Ovary (tissue), 9 donors: ENCODE data around the gene IL17RA. TPM values are rescaled to one million over a fixed set of nuclear protein-coding genes. Genes with fewer than 3 reads are reported as not detected.

Source experiments
- DNase-seq, 5 donors: peaks; one replicate each; pipeline ENCODE4 v3.0.0-alpha.2; 2019 to 2020
- H3K27ac ChIP-seq, 2 donors: fragments of 200-600 bp; one replicate each; pipeline versions ENCODE4 v1.5.1 to v1.8.0; 2019 to 2022
- H3K27me3 ChIP-seq: fragments of 200-600 bp; one replicate; pipeline ENCODE4 v1.8.0; 2022
- H3K36me3 ChIP-seq: fragments of 200-600 bp; sonication (generic); one replicate; pipeline ENCODE4 v1.5.1; 2019
- H3K4me1 ChIP-seq: one replicate; pipeline ENCODE4 v1.8.1; 2013; ENCODE audit warnings: mild to moderate bottlenecking, moderate library complexity; ENCODE audit not compliant: insufficient read depth
- H3K4me3 ChIP-seq: fragments of 200-600 bp; sonication (generic); one replicate; pipeline ENCODE4 v1.5.1; 2017
- H3K9me3 ChIP-seq, 2 donors: fragments of 200-600 bp in 1 of 2; sonication (generic) in 1 of 2; one replicate each; pipeline versions ENCODE4 v1.5.1 to v1.8.1; 2013 to 2019; ENCODE audit warnings: mild to moderate bottlenecking in 1 of 2, moderate library complexity in 1 of 2
- EP300 ChIP-seq: sonication (generic); formaldehyde crosslinking; IDR thresholded peaks from one replicate; pipeline ENCODE4 v1.6.1; 2017; ENCODE audit warnings: antibody characterized with exemption
- POLR2A ChIP-seq: fragments of 450-650 bp; IDR thresholded peaks from one replicate; pipeline ENCODE4 v1.6.1; 2017; ENCODE audit warnings: antibody characterized with exemption, mild to moderate bottlenecking, moderate library complexity
- WGBS, 3 donors: extraction: QIAGEN DNeasy Blood & Tissue Kit in 1 of 3; methylation state at CpG; one replicate each; pipeline versions ENCODE4 v1.1.5 to v1.1.7; 2013 to 2017; 5-methylcytosine and 5-hydroxymethylcytosine counted together
- intact Hi-C, 4 donors: fragments of 100-400 bp; cut with DNase I; formaldehyde crosslinking; loops; one replicate each; pipeline versions ENCODE4 v1.11.0 to v1.15.1; 2022 to 2023
- polyA plus RNA-seq, 2 donors: library from polyadenylated mRNA; stranded (reverse); fragments of 200-250 nt in 1 of 2; fragments of 350-450 nt in 1 of 2; fragmentation: Illumina TruSeq in 1 of 2; extraction: RNeasy Lipid Tissue Mini Kit (QIAGEN cat#74804) in 1 of 2; gene quantifications; one replicate each; pipeline ENCODE4 v1.2.3, GENCODE V29; 2013 to 2014
- total RNA-seq, 7 donors: library from RNA; depleted of rRNA in 2 of 7; stranded (reverse); fragments of >200 nt in 2 of 7; fragmentation: NEBNext Ultra II Directional in 3 of 7; extraction: Animal tissue kit (Norgen Biotek cat#: 25700) in 3 of 7; gene quantifications; one replicate each; pipeline versions ENCODE4 v1.1.0 to v1.2.4, GENCODE V29; 2016 to 2023
- TF ChIP-seq, protein P1 (sequence below), 3 donors: fragments of 450-650 bp in 2 of 3; fragments of 200-600 bp in 1 of 3; IDR thresholded peaks; one replicate each; pipeline versions ENCODE4 v1.5.1 to v1.8.0; 2016 to 2022; ENCODE audit warnings: antibody characterized with exemption in 3 of 3, mild to moderate bottlenecking in 1 of 3
- donor health status: DM: no; HTN: no; CAD: no; lungs with moderate emphysema.
- donor health status: DM: no; HTN: no; CAD: no.
- donor health status: Bipolar disorder and iron deficiency.
- donor health status: DM: yes; HTN: yes; CAD: no.
- donor health status: DM: no; HTN: no; CAD: no.
- donor health status: DM: yes; HTN: yes; CAD: no.

The IL17RA gene
- total and polyA plus RNA-seq, 9 donors = 6.4 to 18.1 (median 13.1) TPM

GRCh38 chr22:17113600-17113999 lies 28.8 kb downstream of the IL17RA start:
- no peaks in the 10 kb centered on the region for H3K36me3 ChIP-seq
- H3K4me3 ChIP-seq = no peak overlapping the region
- H3K27ac ChIP-seq = no peak overlapping the region
- intact Hi-C loops = no loop called here
- TF ChIP-seq, protein P1, sequence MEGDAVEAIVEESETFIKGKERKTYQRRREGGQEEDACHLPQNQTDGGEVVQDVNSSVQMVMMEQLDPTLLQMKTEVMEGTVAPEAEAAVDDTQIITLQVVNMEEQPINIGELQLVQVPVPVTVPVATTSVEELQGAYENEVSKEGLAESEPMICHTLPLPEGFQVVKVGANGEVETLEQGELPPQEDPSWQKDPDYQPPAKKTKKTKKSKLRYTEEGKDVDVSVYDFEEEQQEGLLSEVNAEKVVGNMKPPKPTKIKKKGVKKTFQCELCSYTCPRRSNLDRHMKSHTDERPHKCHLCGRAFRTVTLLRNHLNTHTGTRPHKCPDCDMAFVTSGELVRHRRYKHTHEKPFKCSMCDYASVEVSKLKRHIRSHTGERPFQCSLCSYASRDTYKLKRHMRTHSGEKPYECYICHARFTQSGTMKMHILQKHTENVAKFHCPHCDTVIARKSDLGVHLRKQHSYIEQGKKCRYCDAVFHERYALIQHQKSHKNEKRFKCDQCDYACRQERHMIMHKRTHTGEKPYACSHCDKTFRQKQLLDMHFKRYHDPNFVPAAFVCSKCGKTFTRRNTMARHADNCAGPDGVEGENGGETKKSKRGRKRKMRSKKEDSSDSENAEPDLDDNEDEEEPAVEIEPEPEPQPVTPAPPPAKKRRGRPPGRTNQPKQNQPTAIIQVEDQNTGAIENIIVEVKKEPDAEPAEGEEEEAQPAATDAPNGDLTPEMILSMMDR (IDR thresholded peaks at IDR 0.05) = no peak
- TF ChIP-seq POLR2A = no peak
- no peak for TF ChIP-seq EP300
- no peaks in the 10 kb centered on the region for H3K9me3 ChIP-seq
- 67 to 81% (median 74%) methylated on average over 8 of the region's 8 CpGs for WGBS, 3 donors
- no peak for DNase-seq
- no peaks in the 10 kb centered on the region for H3K27me3 ChIP-seq
- no peaks in the 10 kb centered on the region for H3K4me1 ChIP-seq

DNA sequence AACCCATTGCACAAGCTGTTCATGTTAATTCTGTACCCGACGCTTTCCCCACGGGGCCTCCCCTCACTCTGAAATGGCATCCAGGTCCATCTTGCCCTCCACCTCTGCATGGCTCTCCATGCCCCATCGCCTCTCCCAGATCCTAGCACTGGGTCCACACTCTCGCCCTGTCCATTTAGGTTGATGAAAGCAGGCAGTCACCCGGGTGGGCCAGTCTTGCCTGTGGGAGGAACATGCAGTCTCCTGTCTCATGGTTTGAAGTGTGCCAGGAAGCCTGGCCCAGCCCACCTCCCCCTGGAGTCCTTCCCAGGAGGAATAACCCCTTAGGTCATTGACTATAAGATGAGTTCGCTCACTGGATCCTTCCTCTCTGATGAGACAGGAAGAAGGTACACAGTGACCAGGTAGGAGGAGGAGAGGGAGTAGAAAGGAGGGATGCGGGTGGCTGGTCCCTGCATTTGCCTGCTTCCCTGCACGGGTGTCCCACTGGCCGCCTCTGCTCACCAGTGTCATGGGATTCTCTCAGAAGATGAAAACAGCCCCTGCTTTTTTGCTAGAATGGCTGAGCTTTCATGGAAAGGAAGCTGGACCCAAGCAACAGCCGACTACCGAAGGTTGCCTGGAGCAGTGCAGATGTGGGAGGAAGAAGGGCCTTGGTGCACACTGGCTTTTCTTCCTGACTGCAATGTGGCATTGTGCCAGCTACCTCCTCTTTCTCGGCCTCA lies 29.5 kb downstream of the IL17RA start:
- Histone ChIP-seq H3K27ac (no peak overlapping the region), H3K27me3 (no peaks in the 10 kb centered on the region), H3K36me3 (no peaks in the 10 kb centered on the region), H3K4me1 (no peaks in the 10 kb centered on the region), H3K9me3 (no peaks in the 10 kb centered on the region), H3K4me3 (no peak overlapping the region)
- WGBS, 3 donors = 49 to 60% (median 60%) methylated on average over 13 of the region's 13 CpGs
- TF ChIP-seq POLR2A (no peak), EP300 (no peak)
- TF ChIP-seq, protein P1 (IDR thresholded peaks at IDR 0.05) = no peak
- intact Hi-C loops = no loop called here
- no peak for DNase-seq

GRCh38 chr22:17114898-17115235 lies 30.1 kb downstream of the IL17RA start:
- Histone ChIP-seq H3K9me3 (no peaks in the 10 kb centered on the region), H3K4me1 (no peaks in the 10 kb centered on the region), H3K36me3 (no peaks in the 10 kb centered on the region), H3K27me3 (no peaks in the 10 kb centered on the region), H3K27ac (no peak overlapping the region), H3K4me3 (no peak overlapping the region)
- intact Hi-C loops = no loop called here
- no peak for TF ChIP-seq POLR2A
- TF ChIP-seq, protein P1 (IDR thresholded peaks at IDR 0.05) = no peak
- TF ChIP-seq EP300 = no peak
- no peak for DNase-seq
- 79 to 88% (median 80%) methylated on average over 9 of the region's 9 CpGs for WGBS, 3 donors

DNA sequence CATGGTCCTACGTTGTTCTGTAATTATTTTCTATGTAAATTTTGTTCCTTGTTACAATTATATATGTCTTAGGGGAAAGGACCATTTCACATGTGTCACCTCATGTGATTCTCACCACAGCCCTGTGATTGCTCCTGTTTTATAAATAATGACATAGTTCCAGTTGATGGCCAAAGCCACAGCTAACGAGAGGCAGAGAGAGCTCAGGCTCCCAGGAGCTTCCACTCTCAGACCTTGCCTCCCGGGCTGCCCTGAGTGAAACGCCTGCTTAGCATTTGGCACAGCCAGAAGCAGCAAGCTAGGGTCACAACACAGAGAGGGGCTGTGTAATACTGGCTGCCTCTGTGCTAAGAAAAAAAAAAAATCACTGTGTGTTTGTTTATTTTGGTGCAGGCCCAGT lies 30.4 kb downstream of the IL17RA start:
- no peak overlapping the region for H3K4me3 ChIP-seq
- no peaks in the 10 kb centered on the region for H3K36me3 ChIP-seq
- intact Hi-C loops = no loop called here
- H3K4me1 ChIP-seq = no peaks in the 10 kb centered on the region
- no peaks in the 10 kb centered on the region for H3K27me3 ChIP-seq
- WGBS, 3 donors = 35 to 52% (median 41%) methylated on average over 4 of the region's 4 CpGs
- TF ChIP-seq, protein P1 (IDR thresholded peaks at IDR 0.05) = no peak
- no peak for TF ChIP-seq POLR2A
- no peak for TF ChIP-seq EP300
- no peak overlapping the region for H3K27ac ChIP-seq
- no peaks in the 10 kb centered on the region for H3K9me3 ChIP-seq
- no peak for DNase-seq
